Measurements from ENCODE around the gene CPA4.
"Not testable (repeated sequence)": the region's sequence is repeated elsewhere in the genome, so short reads cannot be mapped to it uniquely, and the experiment has no call there.

DNA sequence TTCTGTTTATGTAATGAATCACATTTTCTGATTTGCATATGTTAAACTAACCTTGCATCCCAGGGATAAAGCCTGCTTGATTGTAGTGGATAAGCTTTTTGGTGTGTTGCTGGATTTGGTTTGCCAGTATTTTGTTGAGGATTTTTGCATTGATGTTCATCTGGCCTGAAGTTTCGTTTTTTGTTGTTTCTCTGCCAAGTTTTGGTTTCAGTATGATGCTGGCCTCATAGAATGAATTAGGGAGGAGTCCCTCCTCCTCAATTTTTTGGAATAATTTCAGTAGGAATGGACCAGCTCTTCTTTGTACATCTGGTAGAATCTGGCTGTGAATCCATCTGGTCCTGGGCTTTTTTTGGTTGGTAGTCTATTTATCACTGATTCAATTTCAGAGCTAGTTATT, 49.5 kb upstream of the CPA4 start:
- TF ChIP-seq, protein P1, sequence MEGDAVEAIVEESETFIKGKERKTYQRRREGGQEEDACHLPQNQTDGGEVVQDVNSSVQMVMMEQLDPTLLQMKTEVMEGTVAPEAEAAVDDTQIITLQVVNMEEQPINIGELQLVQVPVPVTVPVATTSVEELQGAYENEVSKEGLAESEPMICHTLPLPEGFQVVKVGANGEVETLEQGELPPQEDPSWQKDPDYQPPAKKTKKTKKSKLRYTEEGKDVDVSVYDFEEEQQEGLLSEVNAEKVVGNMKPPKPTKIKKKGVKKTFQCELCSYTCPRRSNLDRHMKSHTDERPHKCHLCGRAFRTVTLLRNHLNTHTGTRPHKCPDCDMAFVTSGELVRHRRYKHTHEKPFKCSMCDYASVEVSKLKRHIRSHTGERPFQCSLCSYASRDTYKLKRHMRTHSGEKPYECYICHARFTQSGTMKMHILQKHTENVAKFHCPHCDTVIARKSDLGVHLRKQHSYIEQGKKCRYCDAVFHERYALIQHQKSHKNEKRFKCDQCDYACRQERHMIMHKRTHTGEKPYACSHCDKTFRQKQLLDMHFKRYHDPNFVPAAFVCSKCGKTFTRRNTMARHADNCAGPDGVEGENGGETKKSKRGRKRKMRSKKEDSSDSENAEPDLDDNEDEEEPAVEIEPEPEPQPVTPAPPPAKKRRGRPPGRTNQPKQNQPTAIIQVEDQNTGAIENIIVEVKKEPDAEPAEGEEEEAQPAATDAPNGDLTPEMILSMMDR (IDR thresholded peaks at IDR 0.05): not testable (repeated sequence)
- not testable (repeated sequence) for TF ChIP-seq EP300, POLR2A, POLR2AphosphoS5 (IDR thresholded peaks at IDR 0.05)
